Central memory CD4-positive, alpha-beta T cell (primary cell): ENCODE data around the gene UBA3.

Source experiments
- DNase-seq: peaks from one replicate; pipeline ENCODE4 v3.0.0; 2022

Gene UBA3

GRCh38 chr3:69097407-69098086, 17.4 kb upstream of the UBA3 start:
- no peak for DNase-seq

GRCh38 chr3:69096299-69096698, 16.1 kb upstream of the UBA3 start:
- no peak for DNase-seq

GRCh38 chr3:69095636-69096035, 15.5 kb upstream of the UBA3 start:
- DNase-seq: peak; percentile 24

GRCh38 chr3:69094467-69095205, 14.5 kb upstream of the UBA3 start:
- DNase-seq: no peak

- DNase-seq: peak; percentile 55
Observed at GRCh38 chr3:69092030-69092516, 11.9 kb upstream of the UBA3 start.

- no peak for DNase-seq
Observed at GRCh38 chr3:69091389-69092029, 11.3 kb upstream of the UBA3 start.

GRCh38 chr3:69090021-69090420, 9.9 kb upstream of the UBA3 start:
- DNase-seq: no peak

GRCh38 chr3:69088063-69088462, 7.9 kb upstream of the UBA3 start:
- no peak for DNase-seq

DNA sequence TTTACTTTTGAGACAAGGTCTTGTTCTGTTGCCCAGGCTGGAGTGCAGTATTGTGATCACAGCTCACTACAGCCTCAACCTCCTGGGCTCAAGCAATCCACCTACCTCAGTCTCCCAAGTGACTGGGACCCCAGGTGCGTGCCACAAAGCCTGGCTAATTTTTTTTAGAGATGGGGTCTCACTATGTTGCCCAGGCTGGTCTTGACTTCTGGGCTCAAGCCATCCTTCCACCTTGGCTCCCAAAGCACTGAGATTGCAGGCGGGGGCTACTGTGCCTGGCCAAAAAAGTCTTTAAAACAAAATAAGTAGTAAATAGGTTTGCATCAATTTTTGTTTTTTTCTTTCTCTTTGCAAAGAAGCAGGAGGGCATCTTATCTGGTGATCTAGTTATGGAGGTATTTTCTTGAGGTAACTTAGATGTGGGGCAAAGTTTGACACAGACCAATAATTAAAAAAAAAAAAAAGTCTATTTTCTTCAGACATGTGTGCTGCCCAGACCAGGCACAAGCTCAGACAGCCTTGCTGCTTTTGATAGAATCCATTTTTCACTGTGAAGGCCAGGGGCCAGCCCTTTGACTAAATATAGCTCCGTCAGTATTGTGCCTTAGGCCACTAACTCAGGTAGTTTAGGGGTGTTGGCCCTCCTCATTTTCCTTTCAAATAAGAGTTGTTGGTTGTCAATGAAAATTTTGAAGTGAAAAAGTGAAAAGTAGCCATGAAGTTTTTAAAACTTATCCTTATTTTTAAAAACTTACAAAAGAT, 7.0 kb upstream of the UBA3 start:
- peak; percentile 19 for DNase-seq

DNA sequence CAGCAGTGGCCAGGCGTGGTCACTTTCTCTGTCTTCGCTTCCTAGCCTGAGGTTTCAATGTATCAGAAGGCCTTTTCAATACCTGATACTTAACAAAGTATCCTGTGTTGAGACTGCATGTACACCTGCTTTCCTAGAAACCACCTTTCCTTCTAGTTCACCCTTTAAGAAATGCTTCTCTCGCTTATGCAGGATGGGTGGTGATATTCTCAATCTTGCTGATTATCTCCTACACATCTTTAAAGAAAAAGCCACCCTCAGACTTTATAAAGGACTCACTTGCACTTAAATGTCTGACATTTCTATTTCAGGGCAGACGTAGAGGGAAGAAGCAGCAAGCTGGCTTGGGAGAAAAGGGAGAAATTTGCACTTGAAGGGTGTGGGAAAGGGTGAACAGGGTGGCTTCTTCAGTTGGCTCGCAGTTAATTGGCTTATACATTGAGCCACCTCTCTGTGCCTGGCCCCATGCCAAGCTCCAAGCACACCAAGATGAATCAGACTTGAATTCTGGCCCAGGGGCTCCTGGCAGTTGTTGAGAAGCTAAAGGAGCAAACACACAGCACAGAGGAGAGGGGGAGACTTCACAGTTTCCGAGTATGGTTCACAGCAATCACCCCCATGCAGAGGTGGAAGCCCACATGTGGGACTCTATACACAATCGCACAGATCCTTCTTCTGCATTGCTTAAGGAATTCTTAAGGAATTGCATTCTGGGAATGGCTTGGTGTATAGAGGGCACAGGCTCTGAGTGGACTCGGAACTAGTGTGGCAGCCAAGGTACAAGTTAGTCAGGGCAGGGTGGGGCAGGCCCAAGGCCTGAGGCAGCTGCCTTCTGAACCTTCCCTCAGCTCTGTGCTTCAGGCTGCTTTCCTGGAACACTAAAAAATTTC, 5.9 kb upstream of the UBA3 start:
- peak; percentile 39 for DNase-seq

GRCh38 chr3:69085168-69085832, 5.1 kb upstream of the UBA3 start:
- DNase-seq: peak; percentile 23

DNA sequence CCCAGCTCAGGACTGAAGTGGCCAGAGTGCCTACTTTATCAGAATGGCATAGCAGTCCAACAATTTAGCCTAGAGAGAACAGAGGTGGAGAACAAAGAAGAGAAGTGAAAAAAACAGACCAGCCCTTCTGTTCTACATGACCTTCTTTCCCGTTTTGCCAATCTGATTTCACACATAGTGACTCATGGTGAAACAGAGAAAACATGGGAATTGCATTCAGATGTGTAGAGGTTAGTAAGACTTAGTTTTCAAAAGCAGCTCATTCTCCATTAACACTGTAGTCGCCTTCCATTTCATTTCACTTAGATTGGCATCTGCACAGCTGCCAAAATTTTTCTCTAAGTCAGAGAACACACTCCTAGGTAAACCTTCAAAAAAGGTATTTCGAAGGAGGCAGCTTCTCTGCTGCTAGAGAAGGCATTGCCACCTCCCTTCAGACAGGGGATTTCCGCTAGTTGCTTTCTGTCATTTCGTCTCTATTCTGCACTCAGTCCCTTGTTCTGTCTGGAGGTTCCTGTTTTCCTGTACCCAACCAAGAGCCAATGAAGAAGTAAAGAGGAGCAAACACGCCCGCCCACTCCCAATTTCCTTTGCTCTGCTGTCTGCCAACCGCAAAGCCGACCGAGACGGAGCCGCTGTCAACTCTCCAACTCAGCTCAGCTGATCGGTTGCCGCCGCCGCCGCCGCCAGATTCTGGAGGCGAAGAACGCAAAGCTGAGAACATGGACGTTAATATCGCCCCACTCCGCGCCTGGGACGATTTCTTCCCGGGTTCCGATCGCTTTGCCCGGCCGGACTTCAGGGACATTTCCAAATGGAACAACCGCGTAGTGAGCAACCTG, 4.4 kb upstream of the UBA3 start, which contains the start of gene ARL6IP5:
TSS of gene ARL6IP5 (plus strand) at position 612 of the 842 bp plus-strand sequence. CDS start at position 723, 111 bp downstream.
- peak; percentile 93 for DNase-seq

DNA sequence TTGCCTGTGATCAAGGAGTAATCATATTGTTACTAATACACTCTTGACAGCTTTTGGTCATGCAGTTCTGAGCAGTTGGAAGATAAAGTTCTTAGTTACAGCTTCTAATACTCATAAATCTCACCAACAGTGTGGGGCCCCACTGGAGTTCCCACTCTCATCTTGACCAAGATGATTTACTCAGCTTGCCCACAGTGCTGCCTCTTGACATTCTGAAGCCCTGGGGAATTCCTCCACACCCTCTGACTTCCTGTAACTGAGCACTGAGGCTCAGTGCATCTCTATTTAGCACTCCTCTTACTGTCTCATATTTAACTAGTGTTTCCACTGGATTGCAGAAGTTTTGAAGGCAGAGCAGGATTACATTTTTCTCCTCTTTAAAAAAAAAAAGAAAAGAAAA, 2.6 kb upstream of the UBA3 start:
- peak; percentile 62 for DNase-seq

DNA sequence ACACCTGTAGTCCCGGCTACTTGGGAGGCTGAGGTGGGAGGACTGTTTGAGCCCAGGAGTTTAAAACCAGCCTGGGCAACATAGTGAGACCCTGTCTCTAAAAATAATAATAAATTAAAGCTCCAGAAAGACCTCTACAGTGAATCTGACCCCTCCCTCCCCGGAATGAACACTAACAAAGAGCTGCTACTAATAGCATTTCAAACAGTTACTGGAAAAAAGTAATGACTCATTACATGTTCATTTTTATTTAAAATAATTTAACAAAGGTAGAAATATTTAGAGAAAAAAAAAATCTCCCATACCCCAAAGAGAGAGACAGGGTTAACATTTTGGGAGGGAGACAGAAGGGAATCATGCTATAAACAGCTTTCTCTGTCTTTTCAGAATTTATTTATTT, 2.2 kb upstream of the UBA3 start:
- DNase-seq: no peak

DNA sequence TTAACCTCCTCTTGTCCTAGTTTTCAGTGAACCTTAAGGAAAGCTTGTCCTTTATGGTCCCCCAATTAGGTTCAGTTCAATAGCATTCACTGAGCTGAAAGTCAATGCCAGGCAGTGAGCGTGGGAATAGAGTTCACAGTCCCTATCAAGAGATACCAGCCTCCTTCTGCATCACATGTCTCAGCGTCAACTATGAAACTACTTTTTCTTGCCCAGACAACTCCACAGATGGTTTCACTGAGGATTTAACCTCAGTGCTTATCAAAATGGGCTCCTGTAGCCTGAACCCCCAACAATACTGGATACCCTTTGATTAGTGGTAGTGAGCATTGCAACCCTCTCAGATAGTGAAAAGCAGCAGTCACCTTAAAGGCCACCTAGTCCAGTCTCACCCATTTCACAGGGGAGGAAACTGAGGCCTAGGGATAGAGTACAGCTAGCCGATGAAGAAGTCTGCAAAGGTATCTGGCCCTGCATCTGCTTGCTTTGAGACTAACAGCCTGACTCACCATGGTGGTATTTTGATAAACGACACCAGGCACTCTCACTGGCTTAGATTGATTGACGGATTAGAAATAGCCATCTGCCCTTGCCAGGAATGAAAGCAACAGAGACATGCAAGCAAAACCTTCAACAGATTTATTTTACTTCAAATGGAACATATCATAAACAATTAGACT, 1.6 kb upstream of the UBA3 start:
- no peak for DNase-seq

GRCh38 chr3:69079269-69080159, 651 bp downstream of the UBA3 start:
- no peak for DNase-seq

- DNase-seq: no peak
Observed at GRCh38 chr3:69072928-69073327, 7.2 kb downstream of the UBA3 start.

- no peak for DNase-seq
Observed at GRCh38 chr3:69066121-69066520, 14.0 kb downstream of the UBA3 start.
